GM08714 (cell line): ENCODE measurements around the gene GRB2.
"Not testable (repeated sequence)": the region's sequence is repeated elsewhere in the genome, so short reads cannot be mapped to it uniquely, and the experiment has no call there.

Experiments
- H3K4me3 ChIP-seq: fragments of 200-500 bp; sonication (Bioruptor generic); 2 replicates; pipeline ENCODE4 v1.5.1; 2014; ENCODE audit warnings: mild to moderate bottlenecking, low read length, inconsistent platforms
- ZNF274 ChIP-seq: IDR thresholded peaks from 2 replicates; pipeline ENCODE4 v1.6.1; 2012; ENCODE audit warnings: mild to moderate bottlenecking, low read depth, low read length

The GRB2 gene

GRCh38 chr17:75405365-75406221 is at the start of gene GRB2:
Gene GRB2, minus strand, starts transcription at chr17:75405678. Its CDS starts 12,050 bp downstream, at chr17:75393628.
- H3K4me3 ChIP-seq: peak within 1 kb of the TSS; percentile 94
- TF ChIP-seq ZNF274: no peak

- H3K4me3 ChIP-seq: peak overlapping the region; percentile 13; the same call in 1 of the 2 replicates
Measured at GRCh38 chr17:75454672-75455071, 49.2 kb upstream of the GRB2 start.

GRCh38 chr17:75454193-75454592 is 48.7 kb upstream of the GRB2 start:
- H3K4me3 ChIP-seq: peak overlapping the region; percentile 13; the same call in 1 of the 2 replicates
- TF ChIP-seq ZNF274: no peak

- H3K4me3 ChIP-seq: no peak overlapping the region
- no peak for TF ChIP-seq ZNF274
Measured at GRCh38 chr17:75450270-75450669, 44.8 kb upstream of the GRB2 start.

- TF ChIP-seq ZNF274: no peak
- no peak overlapping the region for H3K4me3 ChIP-seq
Measured at GRCh38 chr17:75447951-75448856, 42.7 kb upstream of the GRB2 start.

GRCh38 chr17:75445896-75446295 is 40.4 kb upstream of the GRB2 start:
- not testable (repeated sequence) for H3K4me3 ChIP-seq

GRCh38 chr17:75445296-75445695 is 39.8 kb upstream of the GRB2 start:
- TF ChIP-seq ZNF274: no peak
- H3K4me3 ChIP-seq: no peak overlapping the region

GRCh38 chr17:75442168-75443103 is 37.0 kb upstream of the GRB2 start:
- no peak for TF ChIP-seq ZNF274
- H3K4me3 ChIP-seq: no peak overlapping the region

GRCh38 chr17:75440738-75441448 is 35.4 kb upstream of the GRB2 start:
- TF ChIP-seq ZNF274: no peak
- H3K4me3 ChIP-seq: no peak overlapping the region

GRCh38 chr17:75439287-75439686 is 33.8 kb upstream of the GRB2 start:
- H3K4me3 ChIP-seq: no peak overlapping the region
- no peak for TF ChIP-seq ZNF274

GRCh38 chr17:75437404-75437803 is 31.9 kb upstream of the GRB2 start:
- H3K4me3 ChIP-seq: not testable (repeated sequence)

GRCh38 chr17:75434433-75434832 is 29.0 kb upstream of the GRB2 start:
- H3K4me3 ChIP-seq: not testable (repeated sequence)

GRCh38 chr17:75433218-75433783 is 27.8 kb upstream of the GRB2 start:
- TF ChIP-seq ZNF274: no peak
- H3K4me3 ChIP-seq: no peak overlapping the region
